ENCODE data around the gene DNAJB7. TPM values are rescaled to one million over a fixed set of nuclear protein-coding genes. Genes with fewer than 3 reads are reported as not detected.

DNAJB7 gene
- total RNA-seq, 1 donor from 2014 or later, result not detected

DNA sequence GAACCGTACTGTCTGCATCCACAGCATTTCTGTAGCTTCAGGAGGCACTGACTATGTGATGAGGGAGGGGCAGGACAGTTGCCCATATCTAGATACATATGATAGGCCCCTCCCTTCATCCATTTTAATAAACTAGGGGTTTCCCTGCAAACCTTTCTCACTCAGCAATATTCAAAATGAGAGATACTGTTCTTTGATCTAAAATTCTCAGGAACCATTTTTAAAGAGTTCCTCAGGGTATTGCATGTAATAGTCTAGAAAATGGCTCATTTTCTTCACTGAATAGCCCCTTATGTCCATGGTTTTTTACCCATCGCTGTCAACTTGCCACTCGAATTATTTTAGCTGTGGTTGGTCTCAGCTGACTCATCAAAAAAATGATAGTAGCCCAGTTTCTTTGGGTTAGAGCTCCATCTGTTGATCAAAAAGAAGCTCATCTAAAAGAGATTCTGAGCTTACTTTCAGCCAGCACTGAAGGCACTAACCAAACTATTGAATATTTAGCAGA, 37.0 kb upstream of the DNAJB7 start:
- H4K20me1 ChIP-seq (ENCODE audit: insufficient read depth, low read length), result no peaks in the 10 kb centered on the region
- H3K4me3 ChIP-seq (ENCODE audit: insufficient read depth, low read depth, low read length), result no peak overlapping the region
- Mint-ChIP-seq H3K9me3 (ENCODE audit: unreplicated experiment) (no peaks in the 10 kb centered on the region), H3K4me3 (ENCODE audit: unreplicated experiment) (no peak overlapping the region), H3K4me1 (ENCODE audit: low read depth, unreplicated experiment) (peaks cover 3% of the 10 kb centered on the region), H3K27ac (ENCODE audit: unreplicated experiment) (no peak overlapping the region), H3K27me3 (ENCODE audit: low read depth, unreplicated experiment) (no peaks in the 10 kb centered on the region), H3K36me3 (ENCODE audit: low read depth, unreplicated experiment) (peaks cover 7% of the 10 kb centered on the region)
- no peaks in the 10 kb centered on the region for H3K36me3 ChIP-seq (ENCODE audit: insufficient read depth, low read length)
- H3K27me3 ChIP-seq (ENCODE audit: insufficient read depth, low read length), result no peaks in the 10 kb centered on the region
- H2AFZ ChIP-seq (ENCODE audit: low read depth, low read length), result no peak overlapping the region
- TF ChIP-seq, protein P1, sequence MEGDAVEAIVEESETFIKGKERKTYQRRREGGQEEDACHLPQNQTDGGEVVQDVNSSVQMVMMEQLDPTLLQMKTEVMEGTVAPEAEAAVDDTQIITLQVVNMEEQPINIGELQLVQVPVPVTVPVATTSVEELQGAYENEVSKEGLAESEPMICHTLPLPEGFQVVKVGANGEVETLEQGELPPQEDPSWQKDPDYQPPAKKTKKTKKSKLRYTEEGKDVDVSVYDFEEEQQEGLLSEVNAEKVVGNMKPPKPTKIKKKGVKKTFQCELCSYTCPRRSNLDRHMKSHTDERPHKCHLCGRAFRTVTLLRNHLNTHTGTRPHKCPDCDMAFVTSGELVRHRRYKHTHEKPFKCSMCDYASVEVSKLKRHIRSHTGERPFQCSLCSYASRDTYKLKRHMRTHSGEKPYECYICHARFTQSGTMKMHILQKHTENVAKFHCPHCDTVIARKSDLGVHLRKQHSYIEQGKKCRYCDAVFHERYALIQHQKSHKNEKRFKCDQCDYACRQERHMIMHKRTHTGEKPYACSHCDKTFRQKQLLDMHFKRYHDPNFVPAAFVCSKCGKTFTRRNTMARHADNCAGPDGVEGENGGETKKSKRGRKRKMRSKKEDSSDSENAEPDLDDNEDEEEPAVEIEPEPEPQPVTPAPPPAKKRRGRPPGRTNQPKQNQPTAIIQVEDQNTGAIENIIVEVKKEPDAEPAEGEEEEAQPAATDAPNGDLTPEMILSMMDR (IDR thresholded peaks at IDR 0.05; ENCODE audit: insufficient read depth, low read depth, low read length), result peak; percentile 64
- no peak for TF ChIP-seq EZH2 (IDR thresholded peaks at IDR 0.05; ENCODE audit: insufficient read depth, low read length)
- H3K9ac ChIP-seq (ENCODE audit: low read length), result no peak overlapping the region
- H3K4me2 ChIP-seq (ENCODE audit: low read length), result peak overlapping the region; percentile 44
- H3K4me1 ChIP-seq (ENCODE audit: insufficient read depth, low read length), result no peaks in the 10 kb centered on the region
- no peak overlapping the region for H3K27ac ChIP-seq (ENCODE audit: low read depth, low read length)
- DNase-seq (ENCODE audit: low read depth), result peak; percentile 40
- no peaks in the 10 kb centered on the region for H3K9me3 ChIP-seq (ENCODE audit: insufficient read depth, low read depth, low read length)
- peak; percentile 29 for FAIRE-seq
- no peaks in the 10 kb centered on the region for H3K79me2 ChIP-seq (ENCODE audit: insufficient read depth, low read length)

DNA sequence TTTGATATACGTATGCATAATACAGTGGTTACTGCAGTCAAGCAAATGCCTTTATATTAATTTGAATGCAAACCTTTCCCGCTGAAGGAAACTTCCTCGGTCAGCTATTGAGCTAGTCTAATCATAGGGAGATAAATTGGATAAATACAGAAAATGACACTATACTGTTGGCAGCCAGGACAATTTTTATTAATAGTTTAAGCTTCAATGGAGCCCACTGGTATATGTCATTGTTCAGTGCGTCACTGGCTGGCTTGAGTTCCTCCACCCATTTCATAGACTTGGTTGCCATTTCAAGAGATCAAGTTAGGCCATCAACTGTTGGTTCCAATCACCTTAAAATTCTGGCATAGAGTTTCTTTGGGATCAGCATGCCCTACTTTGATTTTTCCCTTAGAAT, 32.5 kb upstream of the DNAJB7 start:
- peaks cover 3% of the 10 kb centered on the region for H3K4me1 Mint-ChIP-seq (ENCODE audit: low read depth, unreplicated experiment)
- no peak overlapping the region for H3K4me3 Mint-ChIP-seq (ENCODE audit: unreplicated experiment)
- Histone ChIP-seq H3K4me1 (ENCODE audit: insufficient read depth, low read length) (no peaks in the 10 kb centered on the region), H3K4me3 (ENCODE audit: insufficient read depth, low read depth, low read length) (no peak overlapping the region), H3K27ac (ENCODE audit: low read depth, low read length) (no peak overlapping the region), H3K9me3 (ENCODE audit: insufficient read depth, low read depth, low read length) (no peaks in the 10 kb centered on the region), H3K27me3 (ENCODE audit: insufficient read depth, low read length) (no peaks in the 10 kb centered on the region), H3K36me3 (ENCODE audit: insufficient read depth, low read length) (peaks cover 4% of the 10 kb centered on the region), H3K79me2 (ENCODE audit: insufficient read depth, low read length) (no peaks in the 10 kb centered on the region), H4K20me1 (ENCODE audit: insufficient read depth, low read length) (no peaks in the 10 kb centered on the region), H2AFZ (ENCODE audit: low read depth, low read length) (no peak overlapping the region), H3K9ac (ENCODE audit: low read length) (no peak overlapping the region), H3K4me2 (ENCODE audit: low read length) (no peak overlapping the region)
- no peak overlapping the region for H3K27ac Mint-ChIP-seq (ENCODE audit: unreplicated experiment)
- no peak for DNase-seq (ENCODE audit: low read depth)
- H3K36me3 Mint-ChIP-seq (ENCODE audit: low read depth, unreplicated experiment), result peaks cover 8% of the 10 kb centered on the region
- FAIRE-seq, result no peak
- no peaks in the 10 kb centered on the region for H3K27me3 Mint-ChIP-seq (ENCODE audit: low read depth, unreplicated experiment)
- TF ChIP-seq, protein P1 (IDR thresholded peaks at IDR 0.05; ENCODE audit: insufficient read depth, low read depth, low read length), result no peak
- TF ChIP-seq EZH2 (IDR thresholded peaks at IDR 0.05; ENCODE audit: insufficient read depth, low read length), result no peak
- no peaks in the 10 kb centered on the region for H3K9me3 Mint-ChIP-seq (ENCODE audit: unreplicated experiment)

DNA sequence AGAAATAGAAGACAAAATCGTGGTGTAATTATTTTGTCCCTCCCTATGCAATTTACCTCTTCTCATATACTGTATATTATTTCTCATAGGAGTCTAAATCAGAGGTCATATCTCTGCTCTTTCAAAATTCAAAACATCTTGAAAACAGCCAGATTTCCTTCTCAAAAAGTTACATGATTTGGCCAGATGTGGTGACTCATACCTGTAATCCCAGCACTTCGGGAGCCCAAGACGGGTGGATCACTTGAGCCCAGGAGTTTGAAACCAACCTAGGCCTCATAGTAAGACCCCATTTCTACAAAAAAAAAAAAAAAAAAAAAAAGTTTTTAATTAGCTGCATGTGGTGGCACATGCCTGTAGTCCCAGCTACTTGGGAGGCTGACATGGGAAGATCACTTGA, 29.0 kb upstream of the DNAJB7 start:
- H4K20me1 ChIP-seq (ENCODE audit: insufficient read depth, low read length), result no peaks in the 10 kb centered on the region
- DNase-seq (ENCODE audit: low read depth) (no peak), FAIRE-seq (no peak)
- peaks cover 17% of the 10 kb centered on the region for H3K36me3 ChIP-seq (ENCODE audit: insufficient read depth, low read length)
- Mint-ChIP-seq H3K9me3 (ENCODE audit: unreplicated experiment) (no peaks in the 10 kb centered on the region), H3K36me3 (ENCODE audit: low read depth, unreplicated experiment) (peaks cover 12% of the 10 kb centered on the region), H3K4me3 (ENCODE audit: unreplicated experiment) (no peak overlapping the region), H3K27me3 (ENCODE audit: low read depth, unreplicated experiment) (no peaks in the 10 kb centered on the region), H3K4me1 (ENCODE audit: low read depth, unreplicated experiment) (no peaks in the 10 kb centered on the region), H3K27ac (ENCODE audit: unreplicated experiment) (no peak overlapping the region)
- no peaks in the 10 kb centered on the region for H3K9me3 ChIP-seq (ENCODE audit: insufficient read depth, low read depth, low read length)
- H3K9ac ChIP-seq (ENCODE audit: low read length), result no peak overlapping the region
- H3K4me3 ChIP-seq (ENCODE audit: insufficient read depth, low read depth, low read length), result no peak overlapping the region
- H2AFZ ChIP-seq (ENCODE audit: low read depth, low read length), result no peak overlapping the region
- no peaks in the 10 kb centered on the region for H3K27me3 ChIP-seq (ENCODE audit: insufficient read depth, low read length)
- no peaks in the 10 kb centered on the region for H3K79me2 ChIP-seq (ENCODE audit: insufficient read depth, low read length)
- no peak overlapping the region for H3K4me2 ChIP-seq (ENCODE audit: low read length)
- no peaks in the 10 kb centered on the region for H3K4me1 ChIP-seq (ENCODE audit: insufficient read depth, low read length)
- no peak for TF ChIP-seq EZH2 (IDR thresholded peaks at IDR 0.05; ENCODE audit: insufficient read depth, low read length)
- TF ChIP-seq, protein P1 (IDR thresholded peaks at IDR 0.05; ENCODE audit: insufficient read depth, low read depth, low read length), result no peak
- H3K27ac ChIP-seq (ENCODE audit: low read depth, low read length), result no peak overlapping the region
